ENCODE measurements around the gene DPM2. TPM values are rescaled to one million over a fixed set of nuclear protein-coding genes. Genes with fewer than 3 reads are reported as not detected.

Gene DPM2
- total and polyA plus RNA-seq, 2 experiments from 2014 or later: 27.0 to 66.5 TPM

DNA sequence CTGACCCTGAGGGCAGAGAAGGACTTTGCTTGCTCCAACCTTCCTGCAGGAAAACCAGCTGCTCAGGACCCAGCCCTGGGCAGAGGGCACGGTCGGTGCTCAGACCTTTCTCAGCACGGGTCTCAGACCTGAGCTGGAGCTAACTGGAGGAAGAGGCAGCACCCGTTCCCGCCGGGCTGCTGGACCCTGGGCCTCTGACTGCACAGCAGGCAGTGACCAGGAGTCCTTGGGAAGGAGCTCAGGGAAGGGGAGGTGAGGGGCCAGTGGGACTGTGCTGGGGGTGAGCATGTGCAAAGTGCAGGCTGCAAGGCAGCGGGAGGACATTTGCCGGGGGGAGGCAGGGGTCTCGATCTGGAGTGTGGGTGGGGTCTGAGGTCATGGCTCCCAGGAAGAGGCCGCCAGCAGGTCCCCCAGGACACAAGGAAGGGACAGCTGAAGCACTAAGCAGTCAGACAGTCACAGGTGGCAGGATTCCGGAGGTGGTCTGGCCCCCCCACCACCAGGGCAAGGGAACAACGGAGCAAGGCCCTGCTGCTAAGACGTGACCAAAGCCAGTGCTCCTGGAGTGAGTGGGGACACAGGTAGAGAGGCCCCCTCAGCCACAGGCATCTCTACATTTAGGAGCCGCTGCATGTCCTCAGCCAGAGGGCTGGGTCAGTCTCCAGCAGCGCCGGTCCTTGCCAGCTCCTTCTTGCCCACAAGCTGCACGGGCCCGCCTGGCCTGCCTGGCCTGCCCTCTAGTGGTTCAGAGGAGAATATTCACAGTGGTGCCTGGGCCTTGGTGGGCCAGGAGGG lies 4.8 kb upstream of the DPM2 start:
- TF ChIP-seq EZH2phosphoT487 (IDR thresholded peaks at IDR 0.05; ENCODE audit: insufficient read depth, low read depth) (no peak), EZH2 (IDR thresholded peaks at IDR 0.05; ENCODE audit: insufficient read depth, poor library complexity, severe bottlenecking) (no peak)
- H3K79me2 ChIP-seq (ENCODE audit: insufficient read depth): peaks cover 2% of the 10 kb centered on the region
- H3K4me3 ChIP-seq: no peak overlapping the region
- no peaks in the 10 kb centered on the region for H3K27me3 ChIP-seq (replicated peaks; ENCODE audit: insufficient read depth)
- H3F3A ChIP-seq (ENCODE audit: insufficient read depth): no peaks in the 10 kb centered on the region
- DNase-seq: peak; percentile 86
- H2AFZ ChIP-seq: no peak overlapping the region
- no peak overlapping the region for H3K4me2 ChIP-seq (ENCODE audit: unreplicated experiment)
- no peak overlapping the region for H3K9ac ChIP-seq
- no peaks in the 10 kb centered on the region; the same call in 1 of the 2 replicates for H3K36me3 ChIP-seq (ENCODE audit: low read depth)
- no peaks in the 10 kb centered on the region for H3K9me3 ChIP-seq (ENCODE audit: low read depth)
- H3K4me1 ChIP-seq (ENCODE audit: insufficient read depth): 0 out of 2 replicates have a peak, but pooled peaks cover 5% of the 10 kb centered on the region
- WGBS, 2 experiments (ENCODE audit: low coverage in 1 of 2, low lambda C conversion rate in 2 of 2, missing lambda C conversion rate in 2 of 2): 61% methylated on average over 18 of the region's 18 CpGs
- in situ Hi-C loops (cut with MboI): loop anchor here (10.0 kb wide), 2 partner anchors 92 to 162 kb away; no protein-coding TSS in a partner anchor
- H4K20me1 ChIP-seq (ENCODE audit: insufficient read depth): no peaks in the 10 kb centered on the region
- no peaks in the 10 kb centered on the region for H3K9me2 ChIP-seq (ENCODE audit: insufficient read depth)
- H3K27ac ChIP-seq: no peak overlapping the region

DNA sequence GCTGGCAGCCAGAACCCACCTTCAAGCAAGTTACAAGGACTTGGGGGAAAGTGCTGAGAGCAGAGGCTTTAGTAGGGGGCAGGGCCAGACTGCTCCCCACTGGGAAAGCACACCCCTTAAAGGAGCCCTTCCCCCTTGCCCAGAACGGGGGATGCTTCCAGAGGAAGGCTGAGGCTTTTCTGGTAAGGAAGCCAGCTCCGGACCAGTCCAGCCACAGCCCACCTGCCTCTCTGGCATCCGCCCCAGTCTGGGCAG lies 4.2 kb upstream of the DPM2 start:
- TF ChIP-seq EZH2phosphoT487 (IDR thresholded peaks at IDR 0.05; ENCODE audit: insufficient read depth, low read depth) (no peak), EZH2 (IDR thresholded peaks at IDR 0.05; ENCODE audit: insufficient read depth, poor library complexity, severe bottlenecking) (no peak)
- Histone ChIP-seq H3K9me3 (ENCODE audit: low read depth) (no peaks in the 10 kb centered on the region), H3K4me2 (ENCODE audit: unreplicated experiment) (no peak overlapping the region), H4K20me1 (ENCODE audit: insufficient read depth) (no peaks in the 10 kb centered on the region), H3K79me2 (ENCODE audit: insufficient read depth) (peaks cover 8% of the 10 kb centered on the region), H3K9me2 (ENCODE audit: insufficient read depth) (no peaks in the 10 kb centered on the region), H3K27ac (no peak overlapping the region), H3K27me3 (replicated peaks; ENCODE audit: insufficient read depth) (no peaks in the 10 kb centered on the region), H3K4me1 (ENCODE audit: insufficient read depth) (0 out of 2 replicates have a peak, but pooled peaks cover 5% of the 10 kb centered on the region), H2AFZ (no peak overlapping the region), H3F3A (ENCODE audit: insufficient read depth) (no peaks in the 10 kb centered on the region), H3K36me3 (ENCODE audit: low read depth) (no peaks in the 10 kb centered on the region; the same call in 1 of the 2 replicates), H3K4me3 (no peak overlapping the region), H3K9ac (no peak overlapping the region)
- no peak for DNase-seq
- 69 to 79% methylated on average over 3 of the region's 3 CpGs for WGBS, 2 experiments (ENCODE audit: low coverage in 1 of 2, low lambda C conversion rate in 2 of 2, missing lambda C conversion rate in 2 of 2)
- in situ Hi-C loops (cut with MboI): loop anchor here (10.0 kb wide), 2 partner anchors 93 to 163 kb away; no protein-coding TSS in a partner anchor

DNA sequence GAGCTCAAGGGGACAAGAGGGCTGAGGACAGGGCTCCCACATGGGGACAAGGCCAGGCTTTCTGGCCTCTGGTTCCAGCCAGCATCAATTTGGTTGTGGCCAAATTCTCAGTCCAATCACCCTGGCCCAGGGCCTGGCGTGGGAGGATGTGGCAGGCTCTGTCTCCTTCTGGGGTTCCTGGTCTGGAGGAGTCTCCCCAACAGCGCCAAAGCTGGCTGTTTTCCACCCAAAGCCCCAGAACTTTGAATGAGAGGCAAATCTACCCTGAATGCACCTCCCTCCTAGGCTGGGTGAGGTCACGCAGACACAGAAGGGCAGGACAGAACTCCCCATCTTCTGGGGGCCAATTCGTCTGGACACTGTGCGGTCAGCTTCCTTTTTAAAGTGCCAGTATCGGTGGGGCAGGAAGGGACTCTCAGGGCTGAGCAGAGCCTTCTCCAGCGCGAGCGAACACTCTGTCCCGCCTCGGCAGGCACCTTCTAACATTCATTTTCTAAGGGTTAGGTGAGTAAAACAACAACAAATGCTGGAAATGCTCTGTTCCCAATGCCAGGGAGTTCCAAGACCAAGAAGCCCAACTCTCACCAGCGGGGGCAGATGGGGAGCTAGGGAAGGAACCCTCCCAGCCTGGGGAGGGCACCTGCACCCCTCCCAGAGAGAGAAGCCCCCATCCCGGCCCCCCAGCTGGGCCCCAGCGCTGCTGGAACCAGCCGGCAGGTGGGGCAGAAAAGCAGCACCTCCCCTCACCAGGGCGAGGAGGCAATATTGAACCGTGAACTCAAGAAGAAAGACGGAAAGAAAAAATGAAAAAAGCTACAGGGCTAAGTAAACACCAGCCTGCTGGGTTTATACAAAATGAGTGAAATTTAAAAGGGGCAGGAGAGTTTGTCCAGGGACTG lies 3.7 kb upstream of the DPM2 start:
- Histone ChIP-seq H3K79me2 (ENCODE audit: insufficient read depth) (peaks cover 13% of the 10 kb centered on the region), H3F3A (ENCODE audit: insufficient read depth) (peaks cover 1% of the 10 kb centered on the region; the same call in 1 of the 2 replicates), H3K27ac (no peak overlapping the region), H3K4me2 (ENCODE audit: unreplicated experiment) (no peak overlapping the region), H4K20me1 (ENCODE audit: insufficient read depth) (no peaks in the 10 kb centered on the region), H3K4me3 (no peak overlapping the region), H3K36me3 (ENCODE audit: low read depth) (no peaks in the 10 kb centered on the region; the same call in 1 of the 2 replicates), H3K9me3 (ENCODE audit: low read depth) (no peaks in the 10 kb centered on the region), H3K9ac (no peak overlapping the region), H2AFZ (no peak overlapping the region), H3K27me3 (replicated peaks; ENCODE audit: insufficient read depth) (no peaks in the 10 kb centered on the region), H3K9me2 (ENCODE audit: insufficient read depth) (no peaks in the 10 kb centered on the region), H3K4me1 (ENCODE audit: insufficient read depth) (peaks cover 9% of the 10 kb centered on the region)
- in situ Hi-C loops (cut with MboI): loop anchor here (10.0 kb wide), 2 partner anchors 93 to 163 kb away; no protein-coding TSS in a partner anchor
- DNase-seq: no peak
- no peak for TF ChIP-seq EZH2phosphoT487 (IDR thresholded peaks at IDR 0.05; ENCODE audit: insufficient read depth, low read depth)
- TF ChIP-seq EZH2 (IDR thresholded peaks at IDR 0.05; ENCODE audit: insufficient read depth, poor library complexity, severe bottlenecking): no peak
- WGBS, 2 experiments (ENCODE audit: low coverage in 1 of 2, low lambda C conversion rate in 2 of 2, missing lambda C conversion rate in 2 of 2): 73 to 75% methylated on average over 17 to 18 of the region's 18 CpGs

DNA sequence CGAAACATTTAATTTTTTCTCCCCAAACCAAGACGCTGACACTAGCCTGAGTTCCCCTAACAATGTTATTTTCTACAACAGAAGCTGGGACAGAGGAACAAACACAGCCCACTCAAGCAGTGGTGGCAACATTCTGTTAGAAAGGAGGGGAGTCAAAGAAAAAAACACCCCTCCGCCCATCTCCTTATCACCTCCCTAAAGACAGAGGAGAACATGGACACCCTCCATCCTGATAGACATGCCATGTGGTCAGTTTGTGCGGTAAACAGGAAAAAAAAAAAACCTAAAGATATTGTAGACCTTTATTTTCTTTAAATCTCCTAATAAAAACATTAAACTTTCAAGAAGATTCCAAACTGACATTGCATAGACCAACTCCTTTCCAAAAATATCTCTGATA lies 2.9 kb upstream of the DPM2 start:
- Histone ChIP-seq H3K9me3 (ENCODE audit: low read depth) (no peaks in the 10 kb centered on the region), H3K79me2 (ENCODE audit: insufficient read depth) (peaks cover 21% of the 10 kb centered on the region), H3K9ac (no peak overlapping the region), H3K27me3 (replicated peaks; ENCODE audit: insufficient read depth) (no peaks in the 10 kb centered on the region), H3K36me3 (ENCODE audit: low read depth) (no peaks in the 10 kb centered on the region; the same call in 1 of the 2 replicates), H4K20me1 (ENCODE audit: insufficient read depth) (no peaks in the 10 kb centered on the region), H3K4me1 (ENCODE audit: insufficient read depth) (peaks cover 16% of the 10 kb centered on the region), H3F3A (ENCODE audit: insufficient read depth) (peaks cover 6% of the 10 kb centered on the region; the same call in 1 of the 2 replicates), H3K4me2 (ENCODE audit: unreplicated experiment) (no peak overlapping the region), H3K4me3 (no peak overlapping the region), H3K27ac (no peak overlapping the region), H3K9me2 (ENCODE audit: insufficient read depth) (no peaks in the 10 kb centered on the region), H2AFZ (no peak overlapping the region)
- in situ Hi-C loops (cut with MboI): loop anchor here (10.0 kb wide), 2 partner anchors 94 to 164 kb away; no protein-coding TSS in a partner anchor
- no peak for TF ChIP-seq EZH2phosphoT487 (IDR thresholded peaks at IDR 0.05; ENCODE audit: insufficient read depth, low read depth)
- TF ChIP-seq EZH2 (IDR thresholded peaks at IDR 0.05; ENCODE audit: insufficient read depth, poor library complexity, severe bottlenecking): no peak
- DNase-seq: no peak
- 92% methylated on average over 4 of the region's 4 CpGs for WGBS, 2 experiments (ENCODE audit: low coverage in 1 of 2, low lambda C conversion rate in 2 of 2, missing lambda C conversion rate in 2 of 2)
